Measurements from ENCODE around the gene GNAI2.

DNA sequence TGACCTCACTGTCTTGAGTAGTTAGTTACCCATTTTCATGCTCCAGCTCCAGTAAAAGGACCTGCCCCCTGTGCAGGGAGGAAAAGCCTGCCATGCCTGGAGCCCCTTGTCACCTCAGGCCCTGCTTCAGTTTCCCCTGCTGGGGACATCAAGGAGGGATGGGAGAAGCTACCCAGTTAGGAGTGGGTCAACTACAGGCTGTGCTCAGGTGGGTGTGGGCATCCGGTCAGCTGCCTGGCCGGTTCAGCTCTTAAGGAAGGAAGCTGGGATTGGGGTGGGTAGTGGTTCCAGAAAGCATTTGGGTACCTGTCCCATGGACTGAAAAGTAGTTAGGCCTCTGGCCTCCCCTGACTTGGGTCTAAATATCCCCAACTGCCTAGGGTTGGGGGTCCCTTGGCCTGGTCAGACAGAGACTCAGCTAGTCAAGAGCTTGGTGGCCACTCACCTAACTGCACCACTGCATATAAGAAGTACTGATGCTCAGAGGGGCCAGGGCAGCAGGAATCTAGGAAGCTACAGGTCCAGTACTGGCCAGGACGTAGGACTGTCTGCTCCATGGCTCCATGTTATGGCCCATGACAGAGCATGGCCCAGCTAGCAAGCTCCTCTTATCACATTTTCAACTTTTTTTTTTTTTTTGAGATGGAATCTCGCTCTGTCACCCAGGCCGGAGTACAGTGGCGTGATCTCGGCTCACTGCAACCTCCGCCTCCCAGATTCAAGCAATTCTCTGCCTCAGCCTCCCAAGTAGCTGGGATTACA is 43.4 kb downstream of the GNAI2 start:
- TF ChIP-seq, protein P1, sequence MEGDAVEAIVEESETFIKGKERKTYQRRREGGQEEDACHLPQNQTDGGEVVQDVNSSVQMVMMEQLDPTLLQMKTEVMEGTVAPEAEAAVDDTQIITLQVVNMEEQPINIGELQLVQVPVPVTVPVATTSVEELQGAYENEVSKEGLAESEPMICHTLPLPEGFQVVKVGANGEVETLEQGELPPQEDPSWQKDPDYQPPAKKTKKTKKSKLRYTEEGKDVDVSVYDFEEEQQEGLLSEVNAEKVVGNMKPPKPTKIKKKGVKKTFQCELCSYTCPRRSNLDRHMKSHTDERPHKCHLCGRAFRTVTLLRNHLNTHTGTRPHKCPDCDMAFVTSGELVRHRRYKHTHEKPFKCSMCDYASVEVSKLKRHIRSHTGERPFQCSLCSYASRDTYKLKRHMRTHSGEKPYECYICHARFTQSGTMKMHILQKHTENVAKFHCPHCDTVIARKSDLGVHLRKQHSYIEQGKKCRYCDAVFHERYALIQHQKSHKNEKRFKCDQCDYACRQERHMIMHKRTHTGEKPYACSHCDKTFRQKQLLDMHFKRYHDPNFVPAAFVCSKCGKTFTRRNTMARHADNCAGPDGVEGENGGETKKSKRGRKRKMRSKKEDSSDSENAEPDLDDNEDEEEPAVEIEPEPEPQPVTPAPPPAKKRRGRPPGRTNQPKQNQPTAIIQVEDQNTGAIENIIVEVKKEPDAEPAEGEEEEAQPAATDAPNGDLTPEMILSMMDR (IDR thresholded peaks at IDR 0.05; ENCODE audit: low read depth, low read length, poor library complexity, severe bottlenecking), result no peak
- TF ChIP-seq EZH2phosphoT487 (IDR thresholded peaks at IDR 0.05; ENCODE audit: borderline replicate concordance, low read length), result no peak
